H1 (cell line): ENCODE data around the gene PPP1R13B. TPM values are rescaled to one million over a fixed set of nuclear protein-coding genes. Genes with fewer than 3 reads are reported as not detected.

ENCODE experiments used
- CTCF ChIA-PET: fragments of 300-600 bp; sonication (Branson Sonifier 250); formaldehyde crosslinking; loops from one replicate; lab custom pipeline; 2021; ENCODE audit not compliant: partially characterized antibody; lab: Charles Lee
- POLR2A ChIA-PET: fragments of 300-600 bp; sonication (Branson Sonifier 250); formaldehyde crosslinking; loops from one replicate; lab custom pipeline; 2021; ENCODE audit warnings: inconsistent platforms; ENCODE audit not compliant: partially characterized antibody; lab: Charles Lee
- DNase-seq, 2 experiments: peaks; one replicate each; pipeline versions ENCODE4 v3.0.0 to v3.0.0-alpha.2; 2010 to 2022; ENCODE audit warnings: low spot score in 2 of 2, low read depth in 1 of 2, mixed read lengths in 1 of 2
- FAIRE-seq: peaks from 2 replicates; lab custom pipeline; 2011; peaks lifted over from hg19 to GRCh38; lab: Jason Lieb, UNC
- H2AFZ ChIP-seq: 2 replicates; pipeline ENCODE4 v1.8.1; 2012; ENCODE audit warnings: low read length, inconsistent platforms
- H2AK5ac ChIP-seq: 2 replicates; pipeline ENCODE4 v1.6.1; 2013; ENCODE audit warnings: low read depth, low read length
- H2BK120ac ChIP-seq: replicated peaks from 2 replicates; pipeline ENCODE3; 2013; ENCODE audit warnings: low read depth, low read length, inconsistent platforms
- H2BK12ac ChIP-seq: 2 replicates; pipeline ENCODE4 v1.6.1; 2013; ENCODE audit warnings: low read depth, low read length
- H2BK15ac ChIP-seq: 2 replicates; pipeline ENCODE4 v1.6.1; 2013; ENCODE audit warnings: low read length
- H2BK20ac ChIP-seq: 2 replicates; pipeline ENCODE4 v1.6.1; 2013; ENCODE audit warnings: low read length
- H2BK5ac ChIP-seq: 2 replicates; pipeline ENCODE4 v1.6.1; 2013; ENCODE audit warnings: low read depth, low read length
- H3K14ac ChIP-seq: 2 replicates; pipeline ENCODE4 v1.6.1; 2013; ENCODE audit warnings: inconsistent platforms; ENCODE audit not compliant: insufficient read length
- H3K18ac ChIP-seq: 2 replicates; pipeline ENCODE4 v1.6.1; 2013; ENCODE audit warnings: low read length; ENCODE audit errors: extremely low read depth
- H3K23ac ChIP-seq: 2 replicates; pipeline ENCODE4 v1.6.1; 2013; ENCODE audit warnings: inconsistent platforms; ENCODE audit not compliant: insufficient read length
- H3K23me2 ChIP-seq: 2 replicates; pipeline ENCODE4 v1.6.1; 2013; ENCODE audit warnings: low read depth, low read length
- H3K27ac ChIP-seq: 2 replicates; pipeline ENCODE4 v1.6.1; 2011; ENCODE audit warnings: low read depth, low read length, inconsistent platforms
- H3K27me3 ChIP-seq, 4 experiments: replicated peaks in 1 of 4; 1 replicate in 1 of 4; 2 replicates in 3 of 4; pipeline versions ENCODE4 v1.6.1 to v1.8.1; 2011 to 2013; ENCODE audit warnings: low read length in 3 of 4, mild to moderate bottlenecking in 3 of 4, inconsistent platforms in 2 of 4, mixed read lengths in 2 of 4, moderate library complexity in 1 of 4; ENCODE audit not compliant: control insufficient read depth in 3 of 4, insufficient read depth in 3 of 4; ENCODE audit errors: extremely low read depth in 1 of 4
- H3K36me3 ChIP-seq, 4 experiments: 2 replicates each; pipeline versions ENCODE4 v1.6.1 to v1.8.1; 2011 to 2013; ENCODE audit warnings: mild to moderate bottlenecking in 4 of 4, low read length in 3 of 4, moderate library complexity in 2 of 4, control low read depth in 1 of 4, inconsistent platforms in 1 of 4; ENCODE audit not compliant: insufficient read depth in 4 of 4, control insufficient read depth in 2 of 4
- H3K4ac ChIP-seq: replicated peaks from 2 replicates; pipeline ENCODE3; 2013; ENCODE audit warnings: low read length, low read depth, mixed read lengths, inconsistent platforms; ENCODE audit not compliant: insufficient read length
- H3K4me1 ChIP-seq, 4 experiments: replicated peaks in 1 of 4; 1 replicate in 1 of 4; 2 replicates in 3 of 4; pipeline versions ENCODE4 v1.6.1 to v1.8.1; 2011 to 2013; ENCODE audit warnings: low read length in 3 of 4, inconsistent platforms in 2 of 4, mixed read lengths in 1 of 4; ENCODE audit not compliant: insufficient read depth in 4 of 4, control insufficient read depth in 3 of 4
- H3K4me2 ChIP-seq, 2 experiments: 2 replicates each; pipeline versions ENCODE4 v1.6.1 to v1.8.1; 2011 to 2013; ENCODE audit warnings: low read depth in 2 of 2, low read length in 2 of 2, control low read depth in 1 of 2, inconsistent platforms in 1 of 2, mild to moderate bottlenecking in 1 of 2; ENCODE audit not compliant: insufficient read depth in 1 of 2
- H3K4me3 ChIP-seq, 4 experiments: fragments of 200-600, 300-600 bp in 1 of 4; sonication (generic), shearing (Covaris generic), sonication (Bioruptor Twin) in 1 of 4; 2 replicates each; pipeline versions ENCODE4 v1.5.1 to v1.8.1; 2011 to 2016; ENCODE audit warnings: low read length in 4 of 4, low read depth in 3 of 4, control low read depth in 2 of 4, inconsistent platforms in 2 of 4, mild to moderate bottlenecking in 2 of 4, mixed read lengths in 1 of 4, moderate library complexity in 1 of 4; ENCODE audit not compliant: insufficient read depth in 2 of 4; ENCODE audit errors: extremely low read depth in 1 of 4
- H3K56ac ChIP-seq: replicated peaks from 2 replicates; pipeline ENCODE3; 2013; ENCODE audit warnings: low read depth, mild to moderate bottlenecking, mixed read lengths, low read length, inconsistent platforms; ENCODE audit not compliant: insufficient read length
- H3K79me1 ChIP-seq: 2 replicates; pipeline ENCODE4 v1.6.1; 2013; ENCODE audit warnings: low read depth, low read length, control low read depth
- H3K79me2 ChIP-seq, 2 experiments: 2 replicates each; pipeline versions ENCODE4 v1.6.1 to v1.8.1; 2012 to 2013; ENCODE audit warnings: low read length in 2 of 2, mild to moderate bottlenecking in 2 of 2, inconsistent platforms in 1 of 2; ENCODE audit not compliant: insufficient read depth in 2 of 2, control insufficient read depth in 1 of 2
- H3K9ac ChIP-seq, 4 experiments: replicated peaks in 1 of 4; 1 replicate in 1 of 4; 2 replicates in 3 of 4; pipeline versions ENCODE4 v1.6.1 to v1.8.1; 2011 to 2013; ENCODE audit warnings: low read depth in 3 of 4, low read length in 3 of 4, control low read depth in 2 of 4, mild to moderate bottlenecking in 2 of 4, moderate library complexity in 2 of 4, inconsistent platforms in 1 of 4; ENCODE audit errors: extremely low read depth in 1 of 4
- H3K9me3 ChIP-seq, 2 experiments: 2 replicates each; pipeline versions ENCODE4 v1.6.1 to v1.8.1; 2012 to 2013; ENCODE audit warnings: mild to moderate bottlenecking in 2 of 2, moderate library complexity in 2 of 2, control low read depth in 1 of 2, inconsistent platforms in 1 of 2, low read depth in 1 of 2, low read length in 1 of 2, mixed read lengths in 1 of 2; ENCODE audit not compliant: insufficient read depth in 2 of 2
- H4K20me1 ChIP-seq, 2 experiments: replicated peaks in 1 of 2; 2 replicates each; pipeline versions ENCODE3 to v1.8.1; 2011 to 2013; ENCODE audit warnings: inconsistent platforms in 2 of 2, low read length in 2 of 2, mild to moderate bottlenecking in 1 of 2; ENCODE audit not compliant: insufficient read depth in 2 of 2, control insufficient read depth in 1 of 2
- H4K5ac ChIP-seq: 2 replicates; pipeline ENCODE4 v1.6.1; 2013; ENCODE audit warnings: low read length, low read depth, mixed read lengths, inconsistent platforms; ENCODE audit not compliant: insufficient read length
- H4K8ac ChIP-seq: 2 replicates; pipeline ENCODE4 v1.8.0; 2013; ENCODE audit warnings: mild to moderate bottlenecking, moderate library complexity, low read length, inconsistent platforms; ENCODE audit not compliant: insufficient read depth; ENCODE audit errors: extremely low read depth
- H4K91ac ChIP-seq: replicated peaks from 2 replicates; pipeline ENCODE3; 2013; ENCODE audit warnings: low read length, mixed read lengths, inconsistent platforms; ENCODE audit not compliant: insufficient read length
- CHD2 ChIP-seq: IDR thresholded peaks from 2 replicates; pipeline ENCODE4 v1.6.1; 2012; ENCODE audit warnings: low read length, improper control_type of control experiment
- NRF1 ChIP-seq: IDR thresholded peaks from 2 replicates; pipeline ENCODE4 v1.6.1; 2011; ENCODE audit warnings: mild to moderate bottlenecking, low read depth, low read length, improper control_type of control experiment
- WGBS, 2 experiments: shearing (Covaris generic) in 1 of 2; methylation state at CpG; one replicate each; pipeline versions ENCODE4 v1.1.6 to v1.1.7; 2013 to 2015; ENCODE audit warnings: low lambda C conversion rate in 2 of 2, mixed read lengths in 2 of 2, inconsistent platforms in 1 of 2, low coverage in 1 of 2, missing lambda C conversion rate in 1 of 2; ENCODE audit not compliant: insufficient replicate concordance in 2 of 2, insufficient coverage in 1 of 2, insufficient read length in 1 of 2; ENCODE audit errors: extremely low coverage in 1 of 2, missing lambda C conversion rate in 1 of 2; 5-methylcytosine and 5-hydroxymethylcytosine counted together
- polyA plus RNA-seq, 7 experiments: library from polyadenylated mRNA; depleted of rRNA in 3 of 7; stranded (reverse) in 5 of 7; unstranded in 2 of 7; fragments of >200 nt in 5 of 7; fragments of 200-250 nt in 2 of 7; gene quantifications; 1 replicate in 5 of 7; 2 replicates in 1 of 7; 4 replicates in 1 of 7; pipeline versions ENCODE4 v1.2.1 to v1.2.3, GENCODE V29; 2011 to 2013; ENCODE audit warnings: missing spikeins in 2 of 7, mixed read lengths in 2 of 7
- total RNA-seq: library from RNA; stranded (reverse); fragmentation: NEBNext Ultra II Directional; extraction: Animal tissue kit (Norgen Biotek cat#: 25700); gene quantifications from 2 replicates; pipeline ENCODE4 v1.2.1, GENCODE V29; 2021

PPP1R13B gene
- total and polyA plus RNA-seq, 2 of the 8 experiments (the other 6 are each of a cell fraction or from before 2014, with no cell fraction given): 2.6 to 8.9 TPM

GRCh38 chr14:103742499-103743255 lies 104.7 kb downstream of the PPP1R13B start:
- H3K23me2 ChIP-seq: no peaks in the 10 kb centered on the region
- H3K18ac ChIP-seq: no peak overlapping the region
- H3K27me3 ChIP-seq: no peaks in the 10 kb centered on the region; a peak in 1 of 7 replicates
- H3K9ac ChIP-seq: no peak overlapping the region
- H3K4me2 ChIP-seq: no peak overlapping the region
- no peak for DNase-seq
- no peak overlapping the region for H3K56ac ChIP-seq
- no peak overlapping the region for H4K8ac ChIP-seq
- peaks cover 0 to 3% (median under 1%) of the 10 kb centered on the region in 4 experiments; a peak in 2 of 7 replicates for H3K4me1 ChIP-seq
- no peak overlapping the region for H2AFZ ChIP-seq
- H2BK5ac ChIP-seq: no peak overlapping the region
- no peaks in the 10 kb centered on the region for H3K79me1 ChIP-seq
- H2BK120ac ChIP-seq: no peak overlapping the region
- H2AK5ac ChIP-seq: no peak overlapping the region
- no peak overlapping the region for H3K27ac ChIP-seq
- FAIRE-seq: no peak
- WGBS, 2 experiments: 81% methylated on average over 14 of the region's 14 CpGs; no CpG with 5 or more reads in 1 of the 2 experiments
- no peak overlapping the region for H4K5ac ChIP-seq
- ChIA-PET POLR2A (interaction anchor here (1.1 kb wide), 1 partner anchor 48 kb away, joined by 3 read pairs; no protein-coding TSS in a partner anchor), CTCF (interaction anchor here (0.7 to 1.4 kb wide), 4 partner anchors 17 to 255 kb away, joined by 3 to 4 read pairs (median 3); no protein-coding TSS in a partner anchor)
- no peak for TF ChIP-seq CHD2
- no peak for TF ChIP-seq NRF1
- H4K20me1 ChIP-seq: peaks cover 0 to 2% of the 10 kb centered on the region in 2 experiments
- no peaks in the 10 kb centered on the region; a peak in 2 of 8 replicates for H3K36me3 ChIP-seq
- no peak overlapping the region for H3K23ac ChIP-seq
- no peak overlapping the region for H2BK12ac ChIP-seq
- no peak overlapping the region for H3K4me3 ChIP-seq
- H3K9me3 ChIP-seq: no peaks in the 10 kb centered on the region
- H2BK20ac ChIP-seq: no peak overlapping the region
- H2BK15ac ChIP-seq: no peak overlapping the region
- no peaks in the 10 kb centered on the region for H3K79me2 ChIP-seq
- no peak overlapping the region for H3K14ac ChIP-seq
- H4K91ac ChIP-seq: no peak overlapping the region
- H3K4ac ChIP-seq: no peak overlapping the region
